Right atrium auricular region (tissue), 2 donors: Measurements from ENCODE around the gene DUSP7. TPM values are rescaled to one million over a fixed set of nuclear protein-coding genes. Genes with fewer than 3 reads are reported as not detected.

Experiments used
- DNase-seq: peaks from one replicate; pipeline ENCODE4 v3.0.0-alpha.2; 2019; ENCODE audit warnings: low spot score
- H3K27ac ChIP-seq, 2 donors: fragments of 200-600 bp; sonication (generic); 1 replicate in 1 of 2; 2 replicates in 1 of 2; pipeline ENCODE4 v1.5.1; 2016 to 2019
- H3K27me3 ChIP-seq, 2 donors: fragments of 200-600 bp; sonication (generic); one replicate each; pipeline versions ENCODE4 v1.5.1 to v1.6.0; 2017 to 2019
- H3K36me3 ChIP-seq: fragments of 200-600 bp; sonication (generic); one replicate; pipeline ENCODE4 v1.5.1; 2016
- H3K4me1 ChIP-seq, 2 donors: fragments of 200-600 bp; sonication (generic); one replicate each; pipeline versions ENCODE4 v1.5.1 to v1.6.0; 2017 to 2019
- H3K4me3 ChIP-seq, 2 donors: fragments of 200-600 bp; sonication (generic); 1 replicate in 1 of 2; 2 replicates in 1 of 2; pipeline ENCODE4 v1.5.1; 2017 to 2019; ENCODE audit warnings: mild to moderate bottlenecking in 1 of 2, moderate library complexity in 1 of 2
- H3K9me3 ChIP-seq, 2 donors: fragments of 200-600 bp; sonication (generic); one replicate each; pipeline ENCODE4 v1.5.1; 2019
- total RNA-seq, 2 donors: library from RNA; depleted of rRNA; stranded (reverse); fragments of >200 nt; gene quantifications; one replicate each; pipeline ENCODE4 v1.1.0, GENCODE V29; 2016
- TF ChIP-seq, protein P1 (sequence below), 2 donors: fragments of 200-600 bp; sonication (generic); IDR thresholded peaks; one replicate each; pipeline ENCODE4 v1.5.1; 2019; ENCODE audit warnings: antibody characterized with exemption in 2 of 2

DUSP7 gene
- total RNA-seq, 2 donors from 2014 or later: 17.7 to 33.7 TPM

DNA sequence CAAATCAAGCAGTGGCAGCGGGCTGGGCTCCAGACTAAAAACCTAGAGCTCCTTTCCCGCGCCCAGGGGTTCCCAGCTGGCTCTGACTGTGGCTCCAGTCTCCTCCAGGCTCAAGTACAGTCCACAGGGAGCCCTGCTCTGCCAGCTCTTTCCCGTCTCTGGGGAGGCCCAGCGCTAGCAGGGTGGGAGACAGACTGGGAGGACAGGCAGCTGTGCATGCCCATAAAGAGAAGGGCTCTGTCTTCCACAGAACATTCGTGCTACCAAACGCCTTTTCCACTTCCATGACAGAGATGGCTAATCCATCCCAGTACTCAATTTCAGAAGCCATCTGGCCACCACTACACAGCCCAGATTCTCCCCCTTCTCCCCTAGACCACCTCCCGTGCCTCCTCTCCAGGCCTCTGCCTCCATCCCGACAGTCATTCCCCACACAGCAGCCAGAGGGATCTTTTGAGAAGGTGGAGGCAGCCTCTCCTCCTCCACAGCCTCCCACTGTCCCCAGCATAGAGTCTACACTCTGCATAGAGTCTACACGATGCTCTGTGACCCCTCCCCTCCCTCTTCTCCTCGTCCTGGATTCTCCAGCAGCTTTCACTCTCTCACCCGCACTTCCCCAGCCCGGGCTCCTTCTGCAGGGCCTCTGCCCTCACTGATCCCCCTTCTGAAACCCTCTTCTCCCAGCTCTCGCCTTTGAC is 6.8 kb upstream of the DUSP7 start:
- no peaks in the 10 kb centered on the region for H3K27me3 ChIP-seq
- DNase-seq: no peak
- TF ChIP-seq, protein P1, sequence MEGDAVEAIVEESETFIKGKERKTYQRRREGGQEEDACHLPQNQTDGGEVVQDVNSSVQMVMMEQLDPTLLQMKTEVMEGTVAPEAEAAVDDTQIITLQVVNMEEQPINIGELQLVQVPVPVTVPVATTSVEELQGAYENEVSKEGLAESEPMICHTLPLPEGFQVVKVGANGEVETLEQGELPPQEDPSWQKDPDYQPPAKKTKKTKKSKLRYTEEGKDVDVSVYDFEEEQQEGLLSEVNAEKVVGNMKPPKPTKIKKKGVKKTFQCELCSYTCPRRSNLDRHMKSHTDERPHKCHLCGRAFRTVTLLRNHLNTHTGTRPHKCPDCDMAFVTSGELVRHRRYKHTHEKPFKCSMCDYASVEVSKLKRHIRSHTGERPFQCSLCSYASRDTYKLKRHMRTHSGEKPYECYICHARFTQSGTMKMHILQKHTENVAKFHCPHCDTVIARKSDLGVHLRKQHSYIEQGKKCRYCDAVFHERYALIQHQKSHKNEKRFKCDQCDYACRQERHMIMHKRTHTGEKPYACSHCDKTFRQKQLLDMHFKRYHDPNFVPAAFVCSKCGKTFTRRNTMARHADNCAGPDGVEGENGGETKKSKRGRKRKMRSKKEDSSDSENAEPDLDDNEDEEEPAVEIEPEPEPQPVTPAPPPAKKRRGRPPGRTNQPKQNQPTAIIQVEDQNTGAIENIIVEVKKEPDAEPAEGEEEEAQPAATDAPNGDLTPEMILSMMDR (IDR thresholded peaks at IDR 0.05): no peak

DNA sequence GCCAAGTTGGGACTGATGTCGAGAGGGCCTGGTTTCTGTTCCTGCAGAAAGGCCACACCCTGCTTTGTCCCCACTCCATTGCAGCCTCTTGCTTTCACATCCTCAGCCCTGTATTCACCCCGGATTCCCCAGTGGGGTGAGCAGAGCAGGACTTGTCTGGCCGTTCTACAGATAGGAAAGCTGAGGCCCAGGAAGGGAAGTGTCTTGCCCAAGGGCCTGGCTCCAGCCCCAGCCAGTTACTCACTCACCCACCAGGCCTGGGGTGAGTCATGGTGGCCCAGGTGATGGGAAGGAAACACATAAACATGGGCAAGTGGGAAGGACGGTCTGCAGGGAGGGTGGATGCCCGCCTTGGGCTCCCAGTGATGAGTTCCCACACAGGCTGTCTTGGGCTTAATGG is 6.1 kb upstream of the DUSP7 start:
- H3K36me3 ChIP-seq: no peaks in the 10 kb centered on the region
- peak; percentile 83 for DNase-seq
- H3K9me3 ChIP-seq: no peaks in the 10 kb centered on the region
- H3K4me3 ChIP-seq: no peak overlapping the region
- peaks cover 0 to 11% of the 10 kb centered on the region in 2 donors for H3K4me1 ChIP-seq
- H3K27ac ChIP-seq: no peak overlapping the region
- no peaks in the 10 kb centered on the region for H3K27me3 ChIP-seq
- TF ChIP-seq, protein P1 (IDR thresholded peaks at IDR 0.05): no peak

More for the DNA sequence above, 6.8 kb upstream of the DUSP7 start:
- Histone ChIP-seq H3K27ac (no peak overlapping the region), H3K9me3 (no peaks in the 10 kb centered on the region), H3K4me3 (no peak overlapping the region), H3K4me1 (peaks cover 0 to 6% of the 10 kb centered on the region in 2 donors), H3K36me3 (no peaks in the 10 kb centered on the region)

DNA sequence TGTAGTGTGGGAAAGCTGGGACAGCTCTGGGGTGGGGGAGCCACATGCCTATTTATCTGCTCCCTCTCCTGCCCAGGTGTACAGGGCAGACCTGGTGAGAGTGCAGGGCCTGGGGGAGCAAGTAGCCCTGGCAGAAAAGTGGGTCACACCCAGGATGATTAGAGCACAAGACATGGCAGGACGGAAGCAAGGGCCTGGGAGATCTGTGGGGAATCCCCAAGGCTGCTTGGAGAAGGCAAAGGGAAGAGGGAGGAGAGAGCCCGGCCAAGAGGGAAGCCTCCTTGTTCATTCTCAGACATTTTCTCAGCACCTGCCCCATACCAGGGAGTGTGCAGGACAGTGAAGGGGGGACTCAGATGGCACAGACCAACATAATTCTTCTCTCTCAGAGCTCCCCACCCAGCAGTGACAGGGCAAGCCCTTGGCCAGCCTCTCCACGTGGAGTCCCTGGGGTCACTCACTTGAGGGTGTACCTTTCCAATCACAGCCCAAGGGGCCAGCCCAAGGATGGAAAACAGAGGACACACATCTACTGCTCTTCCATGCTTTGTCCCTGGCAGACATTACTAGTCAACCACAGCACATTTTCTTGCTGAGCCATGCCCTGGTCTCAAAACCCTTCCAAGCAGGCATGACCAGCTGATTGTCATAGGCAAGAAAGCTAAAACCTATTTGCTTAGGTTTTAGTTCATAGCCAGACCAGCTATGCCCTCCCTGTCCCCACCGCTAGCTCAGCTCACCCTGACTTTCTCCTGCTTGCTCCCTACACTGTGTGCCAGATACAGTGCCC is 4.9 kb upstream of the DUSP7 start:
- TF ChIP-seq, protein P1 (IDR thresholded peaks at IDR 0.05): no peak
- Histone ChIP-seq H3K27ac (no peak overlapping the region), H3K9me3 (no peaks in the 10 kb centered on the region), H3K4me1 (peaks cover 0 to 18% of the 10 kb centered on the region in 2 donors), H3K4me3 (no peak overlapping the region), H3K27me3 (no peaks in the 10 kb centered on the region), H3K36me3 (no peaks in the 10 kb centered on the region)
- no peak for DNase-seq

DNA sequence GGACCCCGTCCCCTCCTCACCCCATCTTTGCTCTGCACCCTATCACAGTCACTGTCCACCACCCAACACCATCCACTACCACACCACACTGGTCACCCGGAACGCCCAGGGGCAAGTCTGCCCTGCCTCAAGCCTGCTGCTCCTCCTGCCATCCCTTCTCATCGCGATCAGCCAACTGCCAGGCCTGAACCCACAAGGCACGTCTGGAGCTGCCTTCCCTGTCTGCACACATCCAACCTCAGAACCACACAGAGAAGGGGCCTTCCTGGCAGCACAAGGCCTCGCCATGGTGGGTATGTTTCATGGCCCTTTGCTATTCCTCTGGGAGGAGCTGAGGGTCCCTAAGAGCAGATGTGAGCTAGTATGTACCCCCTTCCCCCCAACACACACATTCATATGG is 3.4 kb upstream of the DUSP7 start:
- no peaks in the 10 kb centered on the region for H3K9me3 ChIP-seq
- H3K4me1 ChIP-seq: peaks cover 0 to 13% of the 10 kb centered on the region in 2 donors
- no peaks in the 10 kb centered on the region for H3K27me3 ChIP-seq
- TF ChIP-seq, protein P1 (IDR thresholded peaks at IDR 0.05): no peak
- H3K4me3 ChIP-seq: no peak overlapping the region
- no peaks in the 10 kb centered on the region for H3K36me3 ChIP-seq
- no peak for DNase-seq
- no peak overlapping the region for H3K27ac ChIP-seq

DNA sequence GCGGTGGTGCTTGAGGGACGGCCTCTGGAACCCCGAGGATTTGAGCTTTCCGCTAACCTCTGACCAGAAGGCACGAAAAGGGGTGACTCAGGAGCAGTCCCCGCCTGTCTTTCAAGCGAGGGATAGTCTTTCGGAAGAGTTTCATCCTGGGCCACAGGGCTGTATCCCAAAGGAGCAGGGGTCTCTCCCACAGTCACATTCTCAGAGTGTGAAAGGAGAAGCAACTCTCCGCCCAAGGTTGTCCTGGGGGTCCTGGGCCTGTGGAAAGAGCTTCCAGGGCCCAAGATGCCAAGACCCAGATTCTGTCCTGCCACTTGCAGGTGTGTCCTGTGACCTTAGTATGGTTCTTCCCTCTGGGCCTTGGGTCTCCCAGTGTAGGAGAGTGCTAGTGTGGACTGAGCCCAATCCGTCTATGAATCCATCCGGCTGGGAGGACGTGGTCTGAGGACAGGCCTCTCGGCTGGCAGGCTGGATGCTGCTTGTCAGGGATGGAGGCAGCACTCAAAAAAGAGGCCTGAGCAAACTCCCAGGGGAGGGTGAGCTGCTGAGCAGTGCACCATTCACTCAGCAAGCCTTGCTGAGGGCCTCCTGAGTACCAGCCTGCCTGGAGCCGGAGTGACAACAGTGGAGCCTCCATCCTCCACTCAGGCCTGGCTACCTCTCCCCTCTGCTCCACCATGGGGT is 1.6 kb upstream of the DUSP7 start:
- H3K4me3 ChIP-seq: peak overlapping the region; percentile 36 to 65
- DNase-seq: no peak
- H3K36me3 ChIP-seq: peaks cover 8% of the 10 kb centered on the region
- peaks cover 0 to 32% of the 10 kb centered on the region in 2 donors for H3K4me1 ChIP-seq
- H3K27me3 ChIP-seq: no peaks in the 10 kb centered on the region
- TF ChIP-seq, protein P1 (IDR thresholded peaks at IDR 0.05): no peak
- H3K27ac ChIP-seq: peak overlapping the region; percentile 70 to 95
- H3K9me3 ChIP-seq: no peaks in the 10 kb centered on the region
